Endothelial cell of umbilical vein (primary cell): ENCODE data around the gene LAMP1.

ENCODE experiments used
- CTCF ChIP-seq, 2 donors: IDR thresholded peaks; 1 replicate in 1 of 2; 2 replicates in 1 of 2; pipeline ENCODE4 v1.5.1; 2011; ENCODE audit warnings: low read length in 2 of 2, mild to moderate bottlenecking in 2 of 2, moderate library complexity in 2 of 2, control low read depth in 1 of 2, inconsistent platforms in 1 of 2, low read depth in 1 of 2; ENCODE audit not compliant: insufficient read depth in 1 of 2; ENCODE audit errors: extremely low read depth in 1 of 2
- EZH2 ChIP-seq: IDR thresholded peaks from 2 replicates; pipeline ENCODE4 v1.6.1; 2012; ENCODE audit warnings: borderline replicate concordance, low read depth, mild to moderate bottlenecking, moderate library complexity, low read length, inconsistent platforms; ENCODE audit not compliant: severe bottlenecking
- MAX ChIP-seq: IDR thresholded peaks from 2 replicates; pipeline ENCODE4 v1.6.1; 2011; ENCODE audit not compliant: insufficient read depth, insufficient read length
- POLR2A ChIP-seq: IDR thresholded peaks from 2 replicates; pipeline ENCODE4 v1.6.1; 2012; ENCODE audit warnings: low read depth, mild to moderate bottlenecking, control low read depth, low read length

- TF ChIP-seq MAX = no peak
- TF ChIP-seq CTCF (IDR thresholded peaks at IDR 0.05; ENCODE audit: extremely low read depth in 1 of 2, insufficient read depth in 1 of 2, low read depth in 1 of 2, low read length in 2 of 2) = no peak
- TF ChIP-seq EZH2 = no peak
- no peak for TF ChIP-seq POLR2A
These were observed 40.9 kb downstream of the LAMP1 start for GRCh38 chr13:113337976-113338375.
